HG03103 (cell line): ENCODE results near the gene CDK5RAP3.
"Not testable (repeated sequence)": the region's sequence is repeated elsewhere in the genome, so short reads cannot be mapped to it uniquely, and the experiment has no call there.

Experiments
- ATAC-seq: cut with Tn5 transposase; IDR thresholded peaks from one replicate; pipeline ENCODE4 v1.9.1; 2021; ENCODE audit warnings: low read depth; ENCODE audit not compliant: unreplicated experiment

Gene CDK5RAP3

GRCh38 chr17:47970725-47971499 is at the start of gene CDK5RAP3:
TSS of gene CDK5RAP3 (plus strand) at chr17:47971113. CDS start at chr17:47971147, 34 bp downstream.
- peak; percentile 94 for ATAC-seq

GRCh38 chr17:47924785-47925677 is 45.9 kb upstream of the CDK5RAP3 start:
- ATAC-seq: no peak

- no peak for ATAC-seq
These were observed 45.3 kb upstream of the CDK5RAP3 start for GRCh38 chr17:47925678-47925988.

- ATAC-seq: no peak
These were observed 43.0 kb upstream of the CDK5RAP3 start for GRCh38 chr17:47927821-47928400.

GRCh38 chr17:47928415-47928814 is 42.5 kb upstream of the CDK5RAP3 start:
- ATAC-seq: no peak

GRCh38 chr17:47929218-47930000 is 41.5 kb upstream of the CDK5RAP3 start:
- no peak for ATAC-seq

- ATAC-seq: no peak
These were observed 39.1 kb upstream of the CDK5RAP3 start for GRCh38 chr17:47931848-47932247.

GRCh38 chr17:47934856-47935255 is 36.1 kb upstream of the CDK5RAP3 start:
- no peak for ATAC-seq

GRCh38 chr17:47935468-47935867 is 35.4 kb upstream of the CDK5RAP3 start:
- ATAC-seq: not testable (repeated sequence)

GRCh38 chr17:47935961-47936360 is 35.0 kb upstream of the CDK5RAP3 start:
- ATAC-seq: no peak

- no peak for ATAC-seq
These were observed 33.0 kb upstream of the CDK5RAP3 start for GRCh38 chr17:47937941-47938340.

- peak; percentile 90 for ATAC-seq
These were observed 29.4 kb upstream of the CDK5RAP3 start, which contains the start of gene PNPO for GRCh38 chr17:47941246-47942095. TSS of gene PNPO (plus strand) at chr17:47941571. CDS start at chr17:47941676, 105 bp downstream.

- ATAC-seq: no peak
These were observed 28.8 kb upstream of the CDK5RAP3 start for GRCh38 chr17:47942096-47942510.

- no peak for ATAC-seq
These were observed 28.3 kb upstream of the CDK5RAP3 start for GRCh38 chr17:47942568-47942967.

GRCh38 chr17:47945080-47945479 is 25.8 kb upstream of the CDK5RAP3 start:
- ATAC-seq: no peak

GRCh38 chr17:47945529-47946508 is 25.1 kb upstream of the CDK5RAP3 start:
- ATAC-seq: no peak

GRCh38 chr17:47946516-47946915 is 24.4 kb upstream of the CDK5RAP3 start:
- ATAC-seq: no peak

GRCh38 chr17:47946929-47947397 is 23.9 kb upstream of the CDK5RAP3 start:
- no peak for ATAC-seq
